HTR-8/SVneo (cell line): ENCODE measurements around the gene FAM131B.
"Not testable (repeated sequence)": the region's sequence is repeated elsewhere in the genome, so short reads cannot be mapped to it uniquely, and the experiment has no call there.

Experiments used
- DNase-seq: peaks from one replicate; pipeline ENCODE4 v3.0.0; 2011; ENCODE audit warnings: low spot score, mixed read lengths; ENCODE audit not compliant: insufficient read length
- FAIRE-seq: peaks from 2 replicates; lab custom pipeline; 2011; peaks lifted over from hg19 to GRCh38; lab: Jason Lieb, UNC

FAM131B gene

GRCh38 chr7:143362131-143363015 lies at the start of gene FAM131B:
Gene FAM131B, minus strand, starts transcription at chr7:143362713. Its CDS starts 110 bp downstream, at chr7:143362603.
- FAIRE-seq (no peak), DNase-seq (no peak)

DNA sequence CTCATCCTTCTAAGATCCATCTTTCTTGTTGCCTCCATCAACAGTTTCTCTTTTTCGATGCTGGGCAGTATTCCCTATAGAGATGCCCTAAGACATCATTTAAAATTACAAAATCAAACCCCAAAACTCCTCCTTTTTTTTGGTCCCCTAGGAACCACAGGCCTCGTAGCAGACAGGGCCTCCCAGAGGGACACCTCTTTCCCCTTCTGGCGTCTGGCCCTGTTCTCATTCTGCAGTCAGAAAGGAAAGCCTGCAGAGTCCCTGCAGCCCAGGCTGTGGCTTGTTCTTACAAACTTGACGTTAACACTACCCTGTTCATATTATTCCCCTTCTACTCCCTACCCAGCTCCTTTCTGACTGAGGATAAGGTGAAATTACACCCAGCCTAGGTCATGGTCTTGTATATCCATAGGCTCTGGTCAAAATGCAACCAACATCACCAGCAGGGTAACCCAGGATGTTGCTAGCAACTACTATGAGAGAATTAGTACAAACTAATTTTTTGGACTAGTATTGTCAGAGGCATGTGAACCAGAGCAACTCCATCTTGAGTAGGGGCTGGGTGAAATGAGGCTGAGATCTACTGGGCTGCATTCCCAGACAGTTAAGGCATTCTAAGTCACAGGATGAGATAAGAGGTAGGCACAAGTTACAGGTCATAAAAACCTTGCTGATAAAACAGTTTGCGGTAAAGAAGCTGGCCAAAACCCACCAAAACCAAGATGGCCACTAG lies 49.6 kb upstream of the FAM131B start:
- DNase-seq (no peak), FAIRE-seq (no peak)

GRCh38 chr7:143410521-143411004 lies 48.0 kb upstream of the FAM131B start:
- FAIRE-seq = no peak
- no peak for DNase-seq

GRCh38 chr7:143408686-143409561 lies 46.4 kb upstream of the FAM131B start, which contains the start of gene EPHA1:
Gene EPHA1, minus strand, starts transcription at chr7:143408856. Its CDS starts 51 bp downstream, at chr7:143408805.
- DNase-seq (no peak), FAIRE-seq (no peak)

GRCh38 chr7:143408252-143408685 lies 45.8 kb upstream of the FAM131B start:
- DNase-seq = no peak
- no peak for FAIRE-seq

DNA sequence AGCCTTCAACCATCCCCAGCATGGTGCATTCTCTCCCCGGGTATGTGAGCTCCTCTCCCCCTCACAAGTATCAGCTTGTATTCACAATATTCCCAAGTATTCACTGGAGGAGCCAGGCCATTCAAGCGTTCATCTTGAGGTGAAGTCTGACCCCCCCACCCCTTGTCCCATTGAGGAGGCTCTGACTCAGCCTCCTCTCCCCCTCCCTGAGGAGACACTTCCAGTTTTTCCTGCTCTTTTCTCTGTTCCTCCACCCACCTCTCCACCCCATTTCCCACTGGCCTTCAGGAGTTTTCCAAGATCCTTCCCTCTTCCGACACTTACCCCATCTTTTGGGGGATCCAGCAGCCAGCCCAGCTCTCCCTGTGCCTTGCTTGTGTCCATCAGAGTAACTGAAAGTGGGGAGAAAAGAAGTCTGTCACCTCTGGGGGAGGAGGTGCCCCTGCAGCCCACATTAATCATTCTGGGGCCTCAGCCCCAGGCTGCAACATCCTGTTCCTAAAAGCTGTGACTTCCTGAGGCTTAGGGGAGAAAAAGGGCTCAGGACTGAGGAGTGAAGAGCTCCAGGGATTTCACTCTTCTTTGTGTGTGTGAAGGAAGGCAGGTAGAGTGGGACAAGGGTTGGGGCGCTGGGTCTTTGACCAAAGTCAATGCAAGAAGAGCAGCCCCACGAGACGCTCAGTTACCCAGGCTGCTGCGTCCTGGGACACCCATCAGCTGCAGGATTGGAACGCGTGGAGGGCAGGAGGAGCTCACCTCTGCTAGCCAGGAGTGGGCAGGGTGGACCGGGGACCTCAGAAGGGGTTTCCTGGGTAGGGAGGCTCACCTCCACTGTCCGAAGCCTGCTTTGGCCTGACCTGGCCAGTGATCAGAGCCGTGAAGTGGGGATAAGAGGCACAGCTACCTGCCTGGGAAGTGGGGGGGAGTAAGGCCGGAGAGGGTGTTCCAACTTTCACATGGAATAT lies 45.1 kb upstream of the FAM131B start:
- FAIRE-seq (no peak), DNase-seq (no peak)

- no peak for FAIRE-seq
- DNase-seq = no peak
Measured at GRCh38 chr7:143406002-143406357, 43.5 kb upstream of the FAM131B start.

DNA sequence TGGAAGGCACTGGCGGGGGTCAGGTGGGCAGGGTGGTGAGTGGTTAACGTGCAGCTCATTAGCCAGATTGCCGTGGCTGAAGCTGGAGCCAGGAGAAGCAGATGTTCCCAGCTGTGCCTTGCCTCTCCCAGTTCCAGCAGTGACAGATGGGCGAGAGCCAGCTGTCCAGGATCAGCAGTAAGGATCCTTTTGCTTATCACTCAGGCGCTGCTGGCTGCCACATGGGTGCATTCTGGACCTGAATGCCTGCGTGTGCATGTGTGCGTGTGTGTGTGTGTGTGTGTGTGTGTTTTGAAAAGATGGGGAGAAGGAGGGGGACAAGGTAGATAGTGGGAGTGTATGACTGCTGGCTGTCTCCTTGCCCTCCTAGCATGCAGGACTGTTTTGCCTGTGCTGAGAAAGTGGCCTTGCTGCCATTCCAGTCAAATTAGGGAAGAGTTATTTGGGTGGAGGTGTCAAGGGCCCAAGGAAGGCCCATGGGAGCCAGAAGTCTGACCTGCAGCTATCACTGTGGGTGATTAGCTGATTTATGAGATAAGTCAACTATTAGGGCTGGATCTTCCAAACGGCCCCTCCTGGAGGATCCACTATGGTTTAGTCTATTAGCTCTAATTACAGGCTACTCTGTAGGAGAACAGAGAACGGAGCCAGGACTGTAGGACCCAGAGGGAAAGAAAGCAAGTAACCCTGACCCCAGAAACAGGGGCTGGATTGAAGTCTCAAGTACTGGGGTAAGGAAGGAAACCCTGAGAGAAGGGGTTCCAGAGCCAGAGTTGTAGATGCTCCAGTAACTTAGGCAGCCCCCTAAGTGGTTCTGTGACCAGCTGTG lies 42.9 kb upstream of the FAM131B start:
- no peak for DNase-seq

GRCh38 chr7:143402233-143402632 lies 39.7 kb upstream of the FAM131B start:
- not testable (repeated sequence) for FAIRE-seq, DNase-seq

More for the DNA sequence above, 42.9 kb upstream of the FAM131B start:
- FAIRE-seq = no peak

GRCh38 chr7:143401265-143401664 lies 38.8 kb upstream of the FAM131B start:
- DNase-seq = no peak

DNA sequence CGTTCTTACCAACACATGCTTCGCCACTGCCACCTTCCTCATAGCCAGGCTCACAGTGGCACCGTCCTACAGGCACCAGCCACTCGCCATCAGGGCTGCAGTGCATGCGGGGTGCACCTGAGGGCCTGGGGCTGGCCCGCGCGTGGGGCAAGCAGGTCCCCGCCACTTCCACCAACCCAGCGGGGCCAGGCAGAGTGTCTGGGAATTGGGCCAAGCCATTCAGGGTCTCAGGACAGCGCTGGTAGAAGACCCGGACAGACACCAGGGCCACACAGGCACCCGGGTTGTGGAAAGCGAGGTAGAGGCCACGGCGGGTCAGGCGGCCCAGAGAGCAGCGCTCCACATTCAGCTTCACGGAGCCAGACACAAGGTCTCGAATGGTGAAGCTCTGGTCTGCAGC lies 37.1 kb upstream of the FAM131B start:
- FAIRE-seq (no peak), DNase-seq (no peak)

More at GRCh38 chr7:143401265-143401664, 38.8 kb upstream of the FAM131B start:
- no peak for FAIRE-seq

- no peak for FAIRE-seq
- no peak for DNase-seq
Measured at GRCh38 chr7:143399151-143399550, 36.6 kb upstream of the FAM131B start.

GRCh38 chr7:143398616-143399015 lies 36.1 kb upstream of the FAM131B start:
- FAIRE-seq (no peak), DNase-seq (no peak)

DNA sequence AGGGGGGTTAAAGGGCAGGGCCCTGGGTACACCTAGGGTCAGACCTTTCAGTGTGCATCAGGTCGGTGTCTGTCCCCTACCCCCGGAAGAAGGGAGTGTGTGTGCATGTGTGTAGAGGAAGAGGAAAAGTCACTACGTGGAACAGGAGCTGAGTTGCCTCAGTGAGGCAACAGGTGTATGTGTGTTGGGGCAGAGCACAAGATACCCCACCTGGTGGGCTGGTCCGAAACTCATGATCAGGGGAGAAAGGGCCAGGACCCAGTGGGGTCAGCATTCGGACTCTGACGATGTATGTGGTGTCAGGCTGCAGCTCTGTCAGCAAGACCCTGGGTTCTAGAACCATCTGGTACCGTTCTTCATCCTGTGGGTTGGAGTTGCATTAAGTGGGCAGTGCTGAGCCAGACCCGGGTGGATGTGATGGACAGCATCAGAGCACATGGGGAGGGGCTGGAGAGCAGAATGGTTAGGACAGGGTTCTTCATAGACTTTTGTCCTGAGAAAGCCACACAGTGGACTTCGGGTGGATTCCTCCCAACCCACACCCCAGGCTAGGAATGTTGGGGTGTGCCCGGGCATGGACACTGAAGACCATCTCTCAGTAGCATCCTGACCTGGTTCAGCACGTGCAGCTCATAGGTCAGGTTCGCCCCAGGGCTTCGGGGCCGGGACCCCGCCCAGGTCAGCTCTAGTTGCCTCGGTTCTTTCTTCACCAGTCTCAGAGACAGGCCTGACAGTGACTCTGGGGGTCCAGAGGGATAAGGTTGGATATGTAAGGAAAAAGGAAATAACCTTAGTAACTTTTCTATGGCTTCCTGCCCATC lies 35.4 kb upstream of the FAM131B start:
- FAIRE-seq = no peak
- no peak for DNase-seq

DNA sequence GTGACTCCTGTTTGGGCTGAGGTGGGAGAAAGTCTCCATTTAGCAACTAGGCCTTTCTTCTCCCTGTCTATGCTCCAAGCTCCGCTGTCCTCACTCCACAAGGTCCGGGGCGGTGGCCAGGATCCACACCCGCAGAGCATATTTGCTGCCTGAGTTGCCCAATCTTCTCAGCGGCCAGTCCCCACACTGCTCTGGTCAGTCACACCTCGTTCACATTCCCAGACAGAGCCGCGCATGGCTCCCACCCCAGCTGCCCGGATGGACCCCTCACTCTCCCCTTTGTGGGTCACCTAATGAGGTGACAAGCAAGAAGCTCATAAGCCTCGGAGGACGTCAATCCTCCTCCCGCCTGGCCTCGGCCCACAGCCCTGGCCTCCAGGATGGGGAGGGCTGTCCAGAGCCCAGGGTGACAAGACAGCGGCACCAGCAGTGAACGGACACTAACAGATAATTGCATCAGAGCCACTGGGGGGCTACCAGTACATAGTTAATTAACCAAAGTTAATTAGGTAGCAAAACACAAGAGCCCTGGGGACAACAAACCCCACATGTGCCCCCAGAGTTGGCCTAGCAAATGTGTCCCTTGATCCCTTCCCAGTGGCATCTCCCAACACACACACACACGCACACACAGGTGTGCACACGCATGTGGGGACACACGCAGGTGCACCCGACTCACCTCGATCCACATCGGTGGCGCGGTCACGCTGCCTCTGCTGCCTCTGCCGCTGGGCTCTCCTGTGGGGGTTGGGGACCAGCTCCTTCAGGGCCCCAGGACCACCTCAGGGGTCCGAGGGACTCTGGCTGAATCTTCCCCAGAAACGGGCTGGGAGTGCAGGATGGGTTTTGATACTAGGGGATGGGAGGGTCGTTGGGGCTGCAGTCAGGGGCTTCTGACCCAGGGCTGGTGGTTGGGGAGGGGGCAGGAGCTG lies 34.4 kb upstream of the FAM131B start:
- FAIRE-seq = no peak

GRCh38 chr7:143396182-143396581 lies 33.7 kb upstream of the FAM131B start:
- FAIRE-seq (no peak), DNase-seq (no peak)

More for the DNA sequence above, 34.4 kb upstream of the FAM131B start:
- no peak for DNase-seq
